ENCODE measurements around the gene PDK4. TPM values are rescaled to one million over a fixed set of nuclear protein-coding genes. Genes with fewer than 3 reads are reported as not detected.
A peak's percentile ranks its signal among the peaks of the same experiment; 100 is the strongest.

PDK4 gene
- total RNA-seq = 88.9 and 105 TPM in 2 replicates

GRCh38 chr7:95596198-95597063 is at the start of gene PDK4:
TSS of gene PDK4 (minus strand) at chr7:95596516. CDS start at chr7:95596293, 223 bp downstream.
- DNase-seq = peak; percentile 92

GRCh38 chr7:95642173-95642572 is 45.9 kb upstream of the PDK4 start:
- no peak for DNase-seq

GRCh38 chr7:95636140-95636940 is 40.0 kb upstream of the PDK4 start:
- DNase-seq = no peak

- no peak for DNase-seq
Observed at GRCh38 chr7:95632609-95633008, 36.3 kb upstream of the PDK4 start.

GRCh38 chr7:95631527-95631926 is 35.2 kb upstream of the PDK4 start:
- DNase-seq = no peak

GRCh38 chr7:95630702-95631458 is 34.6 kb upstream of the PDK4 start:
- no peak for DNase-seq

- DNase-seq = peak; percentile 49
Observed at GRCh38 chr7:95628831-95629439, 32.6 kb upstream of the PDK4 start.

GRCh38 chr7:95623788-95624187 is 27.5 kb upstream of the PDK4 start:
- no peak for DNase-seq

GRCh38 chr7:95622859-95623258 is 26.5 kb upstream of the PDK4 start:
- no peak for DNase-seq

- no peak for DNase-seq
Observed at GRCh38 chr7:95622001-95622549, 25.8 kb upstream of the PDK4 start.

GRCh38 chr7:95621404-95621803 is 25.1 kb upstream of the PDK4 start:
- no peak for DNase-seq

GRCh38 chr7:95620631-95621030 is 24.3 kb upstream of the PDK4 start:
- DNase-seq = no peak

- no peak for DNase-seq
Observed at GRCh38 chr7:95619921-95620320, 23.6 kb upstream of the PDK4 start.

GRCh38 chr7:95619517-95619916 is 23.2 kb upstream of the PDK4 start:
- no peak for DNase-seq

- DNase-seq = no peak
Observed at GRCh38 chr7:95614442-95614940, 18.2 kb upstream of the PDK4 start.

GRCh38 chr7:95611224-95611623 is 14.9 kb upstream of the PDK4 start:
- DNase-seq = no peak

GRCh38 chr7:95609277-95609971 is 13.1 kb upstream of the PDK4 start:
- peak; percentile 85 for DNase-seq

- peak; percentile 98 for DNase-seq
Observed at GRCh38 chr7:95608359-95609173, 12.2 kb upstream of the PDK4 start.

- no peak for DNase-seq
Observed at GRCh38 chr7:95607561-95607960, 11.2 kb upstream of the PDK4 start.

GRCh38 chr7:95605275-95605674 is 9.0 kb upstream of the PDK4 start:
- DNase-seq = no peak

Data from dermis blood vessel endothelial cell (primary cell).